ENCODE results near the gene CREB3.

GRCh38 chr9:35690294-35690613 is 42.2 kb upstream of the CREB3 start:
- TF ChIP-seq SP1 (IDR thresholded peaks at IDR 0.05), result no peak
- TF ChIP-seq, protein P1, sequence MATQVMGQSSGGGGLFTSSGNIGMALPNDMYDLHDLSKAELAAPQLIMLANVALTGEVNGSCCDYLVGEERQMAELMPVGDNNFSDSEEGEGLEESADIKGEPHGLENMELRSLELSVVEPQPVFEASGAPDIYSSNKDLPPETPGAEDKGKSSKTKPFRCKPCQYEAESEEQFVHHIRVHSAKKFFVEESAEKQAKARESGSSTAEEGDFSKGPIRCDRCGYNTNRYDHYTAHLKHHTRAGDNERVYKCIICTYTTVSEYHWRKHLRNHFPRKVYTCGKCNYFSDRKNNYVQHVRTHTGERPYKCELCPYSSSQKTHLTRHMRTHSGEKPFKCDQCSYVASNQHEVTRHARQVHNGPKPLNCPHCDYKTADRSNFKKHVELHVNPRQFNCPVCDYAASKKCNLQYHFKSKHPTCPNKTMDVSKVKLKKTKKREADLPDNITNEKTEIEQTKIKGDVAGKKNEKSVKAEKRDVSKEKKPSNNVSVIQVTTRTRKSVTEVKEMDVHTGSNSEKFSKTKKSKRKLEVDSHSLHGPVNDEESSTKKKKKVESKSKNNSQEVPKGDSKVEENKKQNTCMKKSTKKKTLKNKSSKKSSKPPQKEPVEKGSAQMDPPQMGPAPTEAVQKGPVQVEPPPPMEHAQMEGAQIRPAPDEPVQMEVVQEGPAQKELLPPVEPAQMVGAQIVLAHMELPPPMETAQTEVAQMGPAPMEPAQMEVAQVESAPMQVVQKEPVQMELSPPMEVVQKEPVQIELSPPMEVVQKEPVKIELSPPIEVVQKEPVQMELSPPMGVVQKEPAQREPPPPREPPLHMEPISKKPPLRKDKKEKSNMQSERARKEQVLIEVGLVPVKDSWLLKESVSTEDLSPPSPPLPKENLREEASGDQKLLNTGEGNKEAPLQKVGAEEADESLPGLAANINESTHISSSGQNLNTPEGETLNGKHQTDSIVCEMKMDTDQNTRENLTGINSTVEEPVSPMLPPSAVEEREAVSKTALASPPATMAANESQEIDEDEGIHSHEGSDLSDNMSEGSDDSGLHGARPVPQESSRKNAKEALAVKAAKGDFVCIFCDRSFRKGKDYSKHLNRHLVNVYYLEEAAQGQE (IDR thresholded peaks at IDR 0.05), result no peak
- TF ChIP-seq, protein P2, sequence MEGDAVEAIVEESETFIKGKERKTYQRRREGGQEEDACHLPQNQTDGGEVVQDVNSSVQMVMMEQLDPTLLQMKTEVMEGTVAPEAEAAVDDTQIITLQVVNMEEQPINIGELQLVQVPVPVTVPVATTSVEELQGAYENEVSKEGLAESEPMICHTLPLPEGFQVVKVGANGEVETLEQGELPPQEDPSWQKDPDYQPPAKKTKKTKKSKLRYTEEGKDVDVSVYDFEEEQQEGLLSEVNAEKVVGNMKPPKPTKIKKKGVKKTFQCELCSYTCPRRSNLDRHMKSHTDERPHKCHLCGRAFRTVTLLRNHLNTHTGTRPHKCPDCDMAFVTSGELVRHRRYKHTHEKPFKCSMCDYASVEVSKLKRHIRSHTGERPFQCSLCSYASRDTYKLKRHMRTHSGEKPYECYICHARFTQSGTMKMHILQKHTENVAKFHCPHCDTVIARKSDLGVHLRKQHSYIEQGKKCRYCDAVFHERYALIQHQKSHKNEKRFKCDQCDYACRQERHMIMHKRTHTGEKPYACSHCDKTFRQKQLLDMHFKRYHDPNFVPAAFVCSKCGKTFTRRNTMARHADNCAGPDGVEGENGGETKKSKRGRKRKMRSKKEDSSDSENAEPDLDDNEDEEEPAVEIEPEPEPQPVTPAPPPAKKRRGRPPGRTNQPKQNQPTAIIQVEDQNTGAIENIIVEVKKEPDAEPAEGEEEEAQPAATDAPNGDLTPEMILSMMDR (IDR thresholded peaks at IDR 0.05; ENCODE audit: low read depth, low read length, missing input control), result no peak
- no peak for TF ChIP-seq TAF1 (conservative IDR thresholded peaks at IDR 0.05)
- no peak for TF ChIP-seq EGR1 (IDR thresholded peaks at IDR 0.05; ENCODE audit: low read depth in 2 of 2)
- no peak for TF ChIP-seq HNF4A (conservative IDR thresholded peaks at IDR 0.05)
- no peak for TF ChIP-seq JUND (IDR thresholded peaks at IDR 0.05)
- TF ChIP-seq YY1 (IDR thresholded peaks at IDR 0.05), result no peak
- no peak for TF ChIP-seq GABPA (IDR thresholded peaks at IDR 0.05 in 1 of 2, conservative IDR thresholded peaks at IDR 0.05 in 1 of 2)
- TF ChIP-seq MAX (IDR thresholded peaks at IDR 0.05), result no peak
- no peak for TF ChIP-seq RAD21 (IDR thresholded peaks at IDR 0.05)
- no peak for TF ChIP-seq FOXA1 (IDR thresholded peaks at IDR 0.05)
- no peak for TF ChIP-seq RXRA (IDR thresholded peaks at IDR 0.05)
- TF ChIP-seq, protein P3, sequence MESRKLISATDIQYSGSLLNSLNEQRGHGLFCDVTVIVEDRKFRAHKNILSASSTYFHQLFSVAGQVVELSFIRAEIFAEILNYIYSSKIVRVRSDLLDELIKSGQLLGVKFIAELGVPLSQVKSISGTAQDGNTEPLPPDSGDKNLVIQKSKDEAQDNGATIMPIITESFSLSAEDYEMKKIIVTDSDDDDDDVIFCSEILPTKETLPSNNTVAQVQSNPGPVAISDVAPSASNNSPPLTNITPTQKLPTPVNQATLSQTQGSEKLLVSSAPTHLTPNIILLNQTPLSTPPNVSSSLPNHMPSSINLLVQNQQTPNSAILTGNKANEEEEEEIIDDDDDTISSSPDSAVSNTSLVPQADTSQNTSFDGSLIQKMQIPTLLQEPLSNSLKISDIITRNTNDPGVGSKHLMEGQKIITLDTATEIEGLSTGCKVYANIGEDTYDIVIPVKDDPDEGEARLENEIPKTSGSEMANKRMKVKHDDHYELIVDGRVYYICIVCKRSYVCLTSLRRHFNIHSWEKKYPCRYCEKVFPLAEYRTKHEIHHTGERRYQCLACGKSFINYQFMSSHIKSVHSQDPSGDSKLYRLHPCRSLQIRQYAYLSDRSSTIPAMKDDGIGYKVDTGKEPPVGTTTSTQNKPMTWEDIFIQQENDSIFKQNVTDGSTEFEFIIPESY (IDR thresholded peaks at IDR 0.05), result no peak

Measured in liver (tissue), 3 donors.